ENCODE measurements around the gene IZUMO1.

The IZUMO1 gene

GRCh38 chr19:48750351-48750750 lies 3.6 kb upstream of the IZUMO1 start:
- intact Hi-C loops (cut with DNase I; ENCODE audit: low total_unique reads) = no loop called here
- H3K36me3 ChIP-seq = peaks cover 0 to 11% (median 0%) of the 10 kb centered on the region in 3 donors
- no peak overlapping the region for H3K27ac ChIP-seq
- peaks cover 0 to 58% of the 10 kb centered on the region in 2 donors for H3K27me3 ChIP-seq
- no peaks in the 10 kb centered on the region for H3K9me3 ChIP-seq
- H3K4me3 ChIP-seq = no peak overlapping the region
- H3K4me1 ChIP-seq = peaks cover 0 to 16% (median 11%) of the 10 kb centered on the region in 4 donors
- DNase-seq = no peak
- TF ChIP-seq, protein P1, sequence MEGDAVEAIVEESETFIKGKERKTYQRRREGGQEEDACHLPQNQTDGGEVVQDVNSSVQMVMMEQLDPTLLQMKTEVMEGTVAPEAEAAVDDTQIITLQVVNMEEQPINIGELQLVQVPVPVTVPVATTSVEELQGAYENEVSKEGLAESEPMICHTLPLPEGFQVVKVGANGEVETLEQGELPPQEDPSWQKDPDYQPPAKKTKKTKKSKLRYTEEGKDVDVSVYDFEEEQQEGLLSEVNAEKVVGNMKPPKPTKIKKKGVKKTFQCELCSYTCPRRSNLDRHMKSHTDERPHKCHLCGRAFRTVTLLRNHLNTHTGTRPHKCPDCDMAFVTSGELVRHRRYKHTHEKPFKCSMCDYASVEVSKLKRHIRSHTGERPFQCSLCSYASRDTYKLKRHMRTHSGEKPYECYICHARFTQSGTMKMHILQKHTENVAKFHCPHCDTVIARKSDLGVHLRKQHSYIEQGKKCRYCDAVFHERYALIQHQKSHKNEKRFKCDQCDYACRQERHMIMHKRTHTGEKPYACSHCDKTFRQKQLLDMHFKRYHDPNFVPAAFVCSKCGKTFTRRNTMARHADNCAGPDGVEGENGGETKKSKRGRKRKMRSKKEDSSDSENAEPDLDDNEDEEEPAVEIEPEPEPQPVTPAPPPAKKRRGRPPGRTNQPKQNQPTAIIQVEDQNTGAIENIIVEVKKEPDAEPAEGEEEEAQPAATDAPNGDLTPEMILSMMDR (IDR thresholded peaks at IDR 0.05) = no peak

DNA sequence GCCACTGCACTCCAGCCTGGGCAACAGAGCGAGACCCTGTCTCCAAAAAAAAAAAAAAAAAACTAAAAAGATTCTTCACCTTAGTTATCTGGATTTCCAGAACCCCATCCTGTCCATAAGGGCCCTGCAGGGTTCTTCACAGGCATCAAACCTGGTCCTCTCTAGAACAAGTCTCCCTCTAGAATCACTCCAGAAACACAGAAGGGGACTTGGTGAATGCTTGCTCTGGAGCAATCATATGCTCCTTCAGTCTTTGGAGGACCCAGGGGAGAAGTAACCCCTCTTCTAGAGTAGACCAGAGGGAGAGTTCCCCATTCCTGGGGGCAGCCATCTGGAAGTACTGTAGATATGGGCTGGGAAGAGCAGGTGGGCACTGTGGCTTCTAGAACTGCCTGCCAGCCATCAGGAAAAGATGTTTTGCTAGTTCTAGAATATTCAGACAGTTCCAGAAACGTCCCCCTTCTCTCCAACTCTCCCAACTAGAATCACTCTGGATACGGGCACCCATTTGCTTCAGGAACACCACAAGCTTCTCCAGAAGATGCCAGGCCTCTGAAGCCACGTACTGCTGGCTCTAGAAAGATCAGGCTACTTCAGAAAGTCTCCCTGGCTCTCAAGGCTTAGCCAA lies 3.0 kb upstream of the IZUMO1 start:
- Histone ChIP-seq H3K36me3 (peaks cover 0 to 11% (median 0%) of the 10 kb centered on the region in 3 donors), H3K27ac (no peak overlapping the region)
- TF ChIP-seq, protein P1 (IDR thresholded peaks at IDR 0.05) = no peak

GRCh38 chr19:48746110-48746509 lies 599 bp downstream of the IZUMO1 start:
- H3K36me3 ChIP-seq = peaks cover 0 to 11% (median 0%) of the 10 kb centered on the region in 3 donors
- intact Hi-C loops (cut with DNase I; ENCODE audit: low total_unique reads) = no loop called here
- TF ChIP-seq, protein P1 (IDR thresholded peaks at IDR 0.05) = no peak
- peaks cover 0 to 32% of the 10 kb centered on the region in 2 donors for H3K27me3 ChIP-seq
- H3K27ac ChIP-seq = no peak overlapping the region
- no peaks in the 10 kb centered on the region for H3K9me3 ChIP-seq
- DNase-seq = no peak
- no peak overlapping the region for H3K4me3 ChIP-seq
- peaks cover 0 to 7% (median 0%) of the 10 kb centered on the region in 4 donors for H3K4me1 ChIP-seq

More for the DNA sequence above, 3.0 kb upstream of the IZUMO1 start:
- DNase-seq = no peak
- Histone ChIP-seq H3K4me3 (no peak overlapping the region), H3K27me3 (peaks cover 0 to 56% of the 10 kb centered on the region in 2 donors), H3K4me1 (peaks cover 0 to 16% (median 11%) of the 10 kb centered on the region in 4 donors), H3K9me3 (no peaks in the 10 kb centered on the region)
- intact Hi-C loops (cut with DNase I; ENCODE audit: low total_unique reads) = no loop called here

DNA sequence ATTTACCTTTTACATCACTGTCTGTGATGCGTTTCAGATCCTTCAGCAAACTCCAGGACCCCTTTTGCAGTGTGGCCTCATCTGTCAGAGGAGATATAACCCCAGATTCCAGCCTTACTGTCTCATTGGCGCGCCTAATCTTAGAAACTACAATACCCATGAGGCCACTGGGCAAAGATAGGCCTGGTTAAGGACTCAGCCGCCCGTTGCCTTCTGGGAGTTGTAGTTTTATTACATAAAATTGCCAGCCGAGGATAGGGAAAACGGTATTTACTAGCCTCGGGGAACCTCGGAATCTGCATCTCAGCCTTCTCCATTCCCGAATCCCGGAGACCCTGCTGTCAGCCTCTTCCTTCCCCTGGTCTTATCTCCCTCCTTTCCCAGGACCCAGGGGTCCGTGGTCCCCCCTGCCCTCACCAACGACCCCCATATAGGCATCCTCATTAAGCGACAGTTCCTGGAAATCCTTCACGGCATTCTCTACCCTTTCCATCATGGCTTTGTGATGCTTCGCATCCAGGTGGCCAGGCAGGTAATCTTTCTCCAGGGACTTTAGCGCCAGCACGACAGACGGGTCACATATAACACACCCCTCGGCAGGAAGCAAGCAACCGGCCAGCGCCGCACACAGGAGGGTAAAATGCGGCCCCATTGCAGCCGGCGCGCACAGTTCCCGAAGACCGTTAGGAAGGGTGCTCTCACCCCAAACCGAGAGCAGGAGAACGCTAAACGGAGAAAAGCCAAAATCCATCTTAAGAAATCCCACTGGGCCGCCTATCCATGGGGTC lies 1.3 kb downstream of the IZUMO1 start:
- intact Hi-C loops (cut with DNase I; ENCODE audit: low total_unique reads) = no loop called here
- peaks cover 0 to 8% (median 0%) of the 10 kb centered on the region in 3 donors for H3K36me3 ChIP-seq

DNA sequence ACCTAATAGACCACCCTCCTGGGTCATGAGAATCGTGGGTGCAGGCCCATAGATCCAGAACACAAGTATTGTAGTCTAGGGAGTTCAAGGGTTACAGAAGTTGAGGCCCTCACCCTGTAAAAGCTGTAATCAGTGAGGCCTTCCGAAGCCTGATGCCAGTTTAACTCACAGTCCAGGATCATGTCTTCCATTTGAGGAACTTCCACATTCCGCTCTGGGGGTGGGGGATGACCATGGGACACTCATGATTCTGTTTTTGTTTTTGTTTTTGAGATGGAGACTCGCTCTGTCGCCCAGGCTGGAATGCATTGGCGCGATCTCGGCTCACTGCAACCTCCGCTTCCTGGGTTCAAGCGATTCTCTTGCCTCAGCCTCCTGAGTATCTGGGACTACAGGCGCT lies 4.6 kb downstream of the IZUMO1 start:
- DNase-seq = no peak
- TF ChIP-seq, protein P1 (IDR thresholded peaks at IDR 0.05) = no peak
- no peak overlapping the region for H3K27ac ChIP-seq
- H3K36me3 ChIP-seq = no peaks in the 10 kb centered on the region
- H3K4me3 ChIP-seq = no peak overlapping the region
- H3K4me1 ChIP-seq = peaks cover 0 to 25% (median 16%) of the 10 kb centered on the region in 4 donors
- H3K27me3 ChIP-seq = peaks cover 0 to 12% of the 10 kb centered on the region in 2 donors
- intact Hi-C loops (cut with DNase I; ENCODE audit: low total_unique reads) = loop anchor here (5.0 kb wide), 1 partner anchor 65 kb away; no protein-coding TSS in a partner anchor
- H3K9me3 ChIP-seq = no peaks in the 10 kb centered on the region

More for the DNA sequence above, 1.3 kb downstream of the IZUMO1 start:
- TF ChIP-seq, protein P1 (IDR thresholded peaks at IDR 0.05) = no peak
- Histone ChIP-seq H3K9me3 (no peaks in the 10 kb centered on the region), H3K27ac (no peak overlapping the region), H3K4me3 (no peak overlapping the region), H3K27me3 (peaks cover 0 to 25% of the 10 kb centered on the region in 2 donors), H3K4me1 (peaks cover 0 to 7% (median under 1%) of the 10 kb centered on the region in 4 donors)
- peak in 1 of 2 donors; percentile 63 for DNase-seq

Measured in tibial artery (tissue), 4 donors.